Measurements from ENCODE around the gene HNF4A.
"Not testable (repeated sequence)": the region's sequence is repeated elsewhere in the genome, so short reads cannot be mapped to it uniquely, and the experiment has no call there.

HNF4A gene

GRCh38 chr20:44471481-44471882 lies 116.0 kb downstream of the HNF4A start:
- DNase-seq (ENCODE audit: low spot score) = no peak

GRCh38 chr20:44472283-44472682 lies 116.8 kb downstream of the HNF4A start:
- not testable (repeated sequence) for DNase-seq (ENCODE audit: low spot score)

- no peak for DNase-seq (ENCODE audit: low spot score)
These were observed 119.8 kb downstream of the HNF4A start for GRCh38 chr20:44475372-44475693.

- DNase-seq (ENCODE audit: low spot score) = peak; percentile 98
These were observed 120.4 kb downstream of the HNF4A start, which contains the start of gene TTPAL for GRCh38 chr20:44475694-44476560. TSS of gene TTPAL (plus strand) at chr20:44475874. CDS start at chr20:44480000, 4,126 bp downstream.

GRCh38 chr20:44477151-44477550 lies 121.7 kb downstream of the HNF4A start:
- no peak for DNase-seq (ENCODE audit: low spot score)

GRCh38 chr20:44478206-44478605 lies 122.7 kb downstream of the HNF4A start:
- no peak for DNase-seq (ENCODE audit: low spot score)

- DNase-seq (ENCODE audit: low spot score) = no peak
These were observed 124.1 kb downstream of the HNF4A start for GRCh38 chr20:44479643-44480042.

- no peak for DNase-seq (ENCODE audit: low spot score)
These were observed 124.6 kb downstream of the HNF4A start for GRCh38 chr20:44480097-44480496.

GRCh38 chr20:44481719-44482416 lies 126.4 kb downstream of the HNF4A start:
- no peak for DNase-seq (ENCODE audit: low spot score)

- DNase-seq (ENCODE audit: low spot score) = no peak
These were observed 127.6 kb downstream of the HNF4A start for GRCh38 chr20:44483112-44483511.

Measured in iPS-NIHi11 (cell line).